Prostate gland (tissue), 2 donors: ENCODE results near the gene UTS2B.

ENCODE experiments used
- CTCF ChIP-seq, 4 experiments: fragments of 200-600 bp in 2 of 4; fragments of 450-650 bp in 2 of 4; sonication (generic) in 2 of 4; IDR thresholded peaks; 1 replicate in 3 of 4; 2 replicates in 1 of 4; pipeline ENCODE4 v1.5.1; 2016 to 2019; ENCODE audit warnings: antibody characterized with exemption in 4 of 4, mild to moderate bottlenecking in 2 of 4, moderate library complexity in 2 of 4
- POLR2A ChIP-seq: fragments of 450-650 bp; IDR thresholded peaks from one replicate; pipeline ENCODE4 v1.6.1; 2016; ENCODE audit warnings: antibody characterized with exemption, mild to moderate bottlenecking

DNA sequence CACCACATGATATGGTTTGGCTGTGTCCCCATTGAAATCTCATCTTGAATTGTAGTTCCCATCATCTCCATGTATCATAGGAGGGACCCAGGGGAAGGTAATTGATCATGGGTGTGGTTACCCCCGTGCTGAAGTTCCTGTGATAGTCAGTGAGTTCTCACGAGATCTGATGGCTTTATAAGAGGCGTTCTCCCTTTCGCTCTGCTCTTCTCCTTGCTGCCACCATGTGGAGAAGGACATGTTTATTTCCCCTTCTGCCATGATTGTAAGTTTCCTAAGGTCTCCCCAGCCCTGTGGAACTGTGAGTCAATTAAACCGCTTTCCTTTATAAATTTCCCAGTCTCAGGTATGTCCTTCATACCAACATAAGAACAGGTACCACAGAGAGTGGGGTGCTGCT, 109.4 kb downstream of the UTS2B start:
- TF ChIP-seq CTCF (IDR thresholded peaks at IDR 0.05): no peak
- TF ChIP-seq POLR2A: no peak
